ENCODE results near the gene TPCN2. TPM values are rescaled to one million over a fixed set of nuclear protein-coding genes. Genes with fewer than 3 reads are reported as not detected.
A peak's percentile ranks its signal among the peaks of the same experiment; 100 is the strongest.

Gene TPCN2
- total and polyA plus RNA-seq, 9 of the 15 experiments (the other 6 are each of a cell fraction or from before 2014, with no cell fraction given): 0.66 to 10.2 (median 4.6) TPM

- TF ChIP-seq NR0B1 (IDR thresholded peaks at IDR 0.05; ENCODE audit: partially characterized antibody) (no peak), PML (IDR thresholded peaks at IDR 0.05; ENCODE audit: low read length) (no peak), THAP12 (CRISPR knock-in tag; IDR thresholded peaks at IDR 0.05) (no peak), HDAC2 (IDR thresholded peaks at IDR 0.05) (no peak), LCOR (CRISPR knock-in tag; IDR thresholded peaks at IDR 0.05) (no peak), PCBP2 (IDR thresholded peaks at IDR 0.05; ENCODE audit: low read depth, low read length, poor library complexity, severe bottlenecking) (no peak), CREB1 (IDR thresholded peaks at IDR 0.05) (0 out of 2 replicates have a peak, but pooled peaks have one; percentile 16), CREB1 (CRISPR knock-in tag; IDR thresholded peaks at IDR 0.05) (no peak), VEZF1 (CRISPR knock-in tag; IDR thresholded peaks at IDR 0.05) (peak; percentile 65), MBD2 (IDR thresholded peaks at IDR 0.05; ENCODE audit: borderline replicate concordance, low read depth) (no peak), MTA1 (IDR thresholded peaks at IDR 0.05; ENCODE audit: borderline replicate concordance) (no peak), MAX (CRISPR knock-in tag; IDR thresholded peaks at IDR 0.05) (peak; percentile 80), NR2C2 (CRISPR knock-in tag; IDR thresholded peaks at IDR 0.05) (no peak), NR2C2 (tag; IDR thresholded peaks at IDR 0.05) (no peak), BACH1 (tag; IDR thresholded peaks at IDR 0.05) (no peak), SNRNP70 (optimal IDR thresholded peaks at IDR 0.05; ENCODE audit: low read depth, low read length) (no peak), NFXL1 (CRISPR knock-in tag; IDR thresholded peaks at IDR 0.05) (no peak), IRF1 (CRISPR knock-in tag; IDR thresholded peaks at IDR 0.05; ENCODE audit: borderline replicate concordance) (no peak), MBD1 (CRISPR knock-in tag; IDR thresholded peaks at IDR 0.05) (no peak), CXXC5 (CRISPR knock-in tag; IDR thresholded peaks at IDR 0.05) (peak; percentile 75)
Measured at GRCh38 chr11:69010964-69011623, 37.6 kb upstream of the TPCN2 start (continued).

All from K562 (cell line).